HFF-Myc (cell line): ENCODE data around the gene ZNF474.

Source experiments
- DNase-seq: peaks from one replicate; pipeline ENCODE4 v3.0.0-alpha.2; 2011; ENCODE audit warnings: low read depth; ENCODE audit errors: extremely low read depth
- H3K4me3 ChIP-seq: replicated peaks from 2 replicates; pipeline ENCODE4 v1.5.1; 2011; ENCODE audit warnings: low read depth, mild to moderate bottlenecking, control low read depth, low read length
- TF ChIP-seq, protein P1 (sequence below): IDR thresholded peaks from 2 replicates; pipeline ENCODE4 v1.5.1; 2012; ENCODE audit warnings: mild to moderate bottlenecking, low read depth, low read length, control low read depth; ENCODE audit errors: missing control alignments

ZNF474 gene

DNA sequence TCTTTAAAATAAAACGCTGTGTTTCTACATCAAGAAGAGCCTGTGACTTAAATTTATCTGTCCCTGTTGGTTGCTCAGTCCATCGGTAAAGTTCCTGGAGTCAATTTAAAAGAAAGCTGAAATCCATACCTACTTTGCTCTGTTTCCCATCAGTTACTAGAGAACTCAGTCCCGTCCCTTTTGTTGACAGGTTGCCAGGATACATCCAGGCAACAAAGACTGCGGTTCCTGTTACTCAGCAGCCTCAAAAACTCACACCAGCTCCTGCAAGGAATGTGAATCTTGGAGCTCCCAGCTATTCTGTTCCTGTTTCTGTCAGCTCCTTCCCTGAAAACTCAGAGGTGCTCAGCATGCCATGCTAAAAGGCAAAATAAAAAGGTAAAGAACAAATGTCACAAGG lies at the start of gene ZNF474:
ZNF474 (plus strand) TSS at position 241 of the 400 bp plus-strand sequence. CDS start 22,445 bp downstream, outside the sequence.
- TF ChIP-seq, protein P1, sequence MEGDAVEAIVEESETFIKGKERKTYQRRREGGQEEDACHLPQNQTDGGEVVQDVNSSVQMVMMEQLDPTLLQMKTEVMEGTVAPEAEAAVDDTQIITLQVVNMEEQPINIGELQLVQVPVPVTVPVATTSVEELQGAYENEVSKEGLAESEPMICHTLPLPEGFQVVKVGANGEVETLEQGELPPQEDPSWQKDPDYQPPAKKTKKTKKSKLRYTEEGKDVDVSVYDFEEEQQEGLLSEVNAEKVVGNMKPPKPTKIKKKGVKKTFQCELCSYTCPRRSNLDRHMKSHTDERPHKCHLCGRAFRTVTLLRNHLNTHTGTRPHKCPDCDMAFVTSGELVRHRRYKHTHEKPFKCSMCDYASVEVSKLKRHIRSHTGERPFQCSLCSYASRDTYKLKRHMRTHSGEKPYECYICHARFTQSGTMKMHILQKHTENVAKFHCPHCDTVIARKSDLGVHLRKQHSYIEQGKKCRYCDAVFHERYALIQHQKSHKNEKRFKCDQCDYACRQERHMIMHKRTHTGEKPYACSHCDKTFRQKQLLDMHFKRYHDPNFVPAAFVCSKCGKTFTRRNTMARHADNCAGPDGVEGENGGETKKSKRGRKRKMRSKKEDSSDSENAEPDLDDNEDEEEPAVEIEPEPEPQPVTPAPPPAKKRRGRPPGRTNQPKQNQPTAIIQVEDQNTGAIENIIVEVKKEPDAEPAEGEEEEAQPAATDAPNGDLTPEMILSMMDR: no peak
- no peak within 1 kb of the TSS for H3K4me3 ChIP-seq
- peak; percentile 94 for DNase-seq

DNA sequence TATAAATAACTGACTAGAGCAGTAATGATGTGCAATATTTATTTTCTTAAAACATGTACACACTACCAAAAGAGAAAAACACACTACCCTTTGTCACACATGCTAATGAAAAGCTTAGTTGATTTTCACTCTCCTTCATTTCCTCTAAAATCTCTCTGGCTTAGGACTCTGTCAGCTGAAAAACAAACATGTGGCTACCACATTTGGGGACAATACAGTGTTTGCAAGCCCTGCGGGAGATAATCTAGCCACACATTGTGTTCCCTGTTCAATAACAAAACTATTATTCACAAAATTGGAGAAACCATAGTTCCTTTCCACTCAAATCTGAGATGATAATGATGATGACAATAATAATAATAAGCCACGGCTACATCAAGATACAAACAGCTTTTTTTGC lies 47.8 kb upstream of the ZNF474 start:
- TF ChIP-seq, protein P1: no peak
- no peak overlapping the region for H3K4me3 ChIP-seq
- DNase-seq: no peak

- TF ChIP-seq, protein P1: no peak
- no peak for DNase-seq
- no peak overlapping the region for H3K4me3 ChIP-seq
Measured at GRCh38 chr5:122083535-122083934, 45.8 kb upstream of the ZNF474 start.

DNA sequence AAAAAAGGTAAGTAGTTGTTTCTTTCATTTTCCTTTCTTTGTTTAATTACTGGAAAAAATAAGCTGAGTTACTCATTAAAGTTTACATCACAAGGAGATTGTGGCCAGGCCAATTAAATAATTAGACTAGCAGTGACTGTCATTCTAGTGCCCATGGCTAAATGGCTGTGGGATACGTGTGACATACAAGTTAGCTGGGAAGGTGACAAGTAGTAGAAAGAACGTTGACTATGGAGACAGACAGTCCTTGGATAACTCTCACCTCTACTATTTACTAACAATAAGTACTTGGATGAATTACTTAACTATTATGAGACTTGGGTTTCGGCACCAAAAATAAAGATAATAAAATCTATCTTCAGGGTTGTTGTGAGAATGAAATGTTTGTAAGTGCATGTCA lies 44.3 kb upstream of the ZNF474 start:
- DNase-seq: no peak
- no peak overlapping the region for H3K4me3 ChIP-seq
- TF ChIP-seq, protein P1: no peak

- no peak for DNase-seq
- TF ChIP-seq, protein P1: no peak
- no peak overlapping the region for H3K4me3 ChIP-seq
Measured at GRCh38 chr5:122089096-122090013, 40.0 kb upstream of the ZNF474 start.

DNA sequence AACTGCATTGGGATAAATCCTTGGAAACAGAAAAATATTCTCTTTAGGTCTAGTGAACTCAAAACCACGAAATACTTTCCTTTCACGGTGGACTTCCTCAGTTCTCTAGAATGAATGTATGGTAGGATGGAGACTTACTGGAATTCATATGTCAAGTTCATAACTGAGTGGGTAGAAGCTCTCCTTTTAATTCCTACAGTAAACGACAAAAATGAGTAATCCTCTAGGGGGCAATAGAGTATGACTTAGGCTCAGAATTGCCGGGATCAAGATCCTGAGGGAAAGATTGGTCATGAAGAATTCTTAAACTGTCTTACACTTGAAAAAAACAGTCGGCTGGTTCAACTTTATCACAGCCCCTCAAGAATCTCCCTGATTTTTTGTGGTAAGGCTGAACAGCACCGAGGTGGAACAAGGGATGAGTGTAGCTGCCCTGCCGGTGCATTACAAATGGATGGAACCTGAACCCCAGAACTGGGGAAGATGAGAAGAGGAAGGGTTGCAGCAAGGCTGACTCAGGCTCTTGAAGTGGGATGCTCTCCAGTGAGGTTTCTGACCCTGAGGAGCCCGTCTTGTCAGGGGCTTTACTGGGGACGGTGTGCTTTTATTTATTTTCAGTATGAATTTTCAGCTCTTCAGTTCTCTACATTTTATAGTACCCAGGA lies 37.3 kb upstream of the ZNF474 start:
- DNase-seq: no peak

More for the DNA sequence above, 37.3 kb upstream of the ZNF474 start:
- TF ChIP-seq, protein P1: peak; percentile 56
- no peak overlapping the region for H3K4me3 ChIP-seq
